HepG2 (cell line): ENCODE results near the gene SLC34A3. TPM values are rescaled to one million over a fixed set of nuclear protein-coding genes. Genes with fewer than 3 reads are reported as not detected.

ENCODE experiments used
- ATM ChIP-seq: fragments of 450-650 bp; IDR thresholded peaks from 2 replicates; pipeline ENCODE4 v1.7.1; 2017; ENCODE audit warnings: mild to moderate bottlenecking, borderline replicate concordance
- GMEB2 ChIP-seq: IDR thresholded peaks from 2 replicates; pipeline ENCODE4 v1.6.1; 2016; ENCODE audit warnings: missing biosample characterization, missing genetic modification reagents, low read depth
- IKZF5 ChIP-seq: IDR thresholded peaks from 2 replicates; pipeline ENCODE4 v1.6.1; 2018; ENCODE audit warnings: missing genetic modification reagents, mild to moderate bottlenecking, missing compliant biosample characterization
- KDM1A ChIP-seq: IDR thresholded peaks from 2 replicates; pipeline ENCODE4 v1.6.1; 2016; ENCODE audit warnings: missing compliant biosample characterization
- MAF1 ChIP-seq: sonication (generic); formaldehyde crosslinking; IDR thresholded peaks from 2 replicates; pipeline ENCODE4 v1.5.0; 2020; ENCODE audit warnings: missing genetic modification reagents, borderline replicate concordance
- MAFG ChIP-seq: sonication (generic); formaldehyde crosslinking; IDR thresholded peaks from 2 replicates; pipeline ENCODE4 v1.5.1; 2020; ENCODE audit warnings: mild to moderate bottlenecking, missing genetic modification reagents
- MXD4 ChIP-seq: IDR thresholded peaks from 2 replicates; pipeline ENCODE4 v1.6.1; 2016; ENCODE audit warnings: mild to moderate bottlenecking, missing biosample characterization, missing genetic modification reagents
- NFYC ChIP-seq: IDR thresholded peaks from 2 replicates; pipeline ENCODE4 v1.6.1; 2016; ENCODE audit warnings: missing genetic modification reagents, missing compliant biosample characterization
- PHF5A ChIP-seq: IDR thresholded peaks from one replicate; pipeline ENCODE4 v1.6.1; 2018; ENCODE audit warnings: low read depth, missing genetic modification reagents; ENCODE audit not compliant: unreplicated experiment
- RBM22 ChIP-seq: fragments of 200-400 bp; formaldehyde crosslinking; optimal IDR thresholded peaks from 2 replicates; pipeline ENCODE3; 2017; ENCODE audit warnings: mild to moderate bottlenecking, low read length, moderate library complexity
- RFX3 ChIP-seq: IDR thresholded peaks from 2 replicates; pipeline ENCODE4 v1.6.1; 2016; ENCODE audit warnings: missing biosample characterization, missing genetic modification reagents
- SALL2 ChIP-seq: sonication (generic); formaldehyde crosslinking; IDR thresholded peaks from 2 replicates; pipeline ENCODE4 v1.8.1; 2023; ENCODE audit warnings: mild to moderate bottlenecking, missing genetic modification reagents, inconsistent platforms
- THAP7 ChIP-seq: sonication (generic); formaldehyde crosslinking; IDR thresholded peaks from 2 replicates; pipeline ENCODE4 v1.8.1; 2023; ENCODE audit warnings: mild to moderate bottlenecking, missing genetic modification reagents
- TRAFD1 ChIP-seq: sonication (generic); formaldehyde crosslinking; IDR thresholded peaks from 2 replicates; pipeline ENCODE4 v1.5.1; 2020; ENCODE audit warnings: missing genetic modification reagents, mild to moderate bottlenecking, borderline replicate concordance
- ZHX1 ChIP-seq: sonication (generic); formaldehyde crosslinking; IDR thresholded peaks from 2 replicates; pipeline ENCODE4 v1.8.1; 2022; ENCODE audit warnings: low read depth, mild to moderate bottlenecking, missing genetic modification reagents
- ZNF205 ChIP-seq: IDR thresholded peaks from 2 replicates; pipeline ENCODE4 v1.6.1; 2018; ENCODE audit warnings: missing biosample characterization, missing genetic modification reagents
- ZNF30 ChIP-seq: sonication (generic); formaldehyde crosslinking; IDR thresholded peaks from 2 replicates; pipeline ENCODE4 v1.5.0; 2020; ENCODE audit warnings: mild to moderate bottlenecking, missing genetic modification reagents
- ZNF557 ChIP-seq: sonication (generic); formaldehyde crosslinking; IDR thresholded peaks from 2 replicates; pipeline ENCODE4 v1.4.0; 2020; ENCODE audit warnings: missing genetic modification reagents
- ZNF703 ChIP-seq: sonication (generic); formaldehyde crosslinking; IDR thresholded peaks from 2 replicates; pipeline ENCODE4 v1.5.1; 2020; ENCODE audit warnings: missing genetic modification reagents, mild to moderate bottlenecking, moderate library complexity, borderline replicate concordance
- ZNF709 ChIP-seq: sonication (generic); formaldehyde crosslinking; IDR thresholded peaks from 2 replicates; pipeline ENCODE4 v1.5.0; 2020; ENCODE audit warnings: mild to moderate bottlenecking, missing genetic modification reagents
- ZNF720 ChIP-seq: sonication (generic); formaldehyde crosslinking; IDR thresholded peaks from 2 replicates; pipeline ENCODE4 v1.4.0; 2020; ENCODE audit warnings: missing genetic modification reagents
- ZNF773 ChIP-seq: sonication (generic); formaldehyde crosslinking; IDR thresholded peaks from 2 replicates; pipeline ENCODE4 v1.4.0; 2020; ENCODE audit warnings: missing genetic modification reagents, borderline replicate concordance
- polyA plus RNA-seq, 8 experiments: library from polyadenylated mRNA; depleted of rRNA in 3 of 8; stranded (reverse) in 7 of 8; unstranded in 1 of 8; fragments of >200 nt; fragmentation: Illumina TruSeq in 4 of 8; extraction: Trizol in 4 of 8; gene quantifications; 2 replicates each; pipeline versions ENCODE4 v1.2.1 to v1.2.3, GENCODE V29; 2011 to 2016; ENCODE audit warnings: low read depth in 4 of 8, missing spikeins in 1 of 8, mixed read lengths in 1 of 8; ENCODE audit not compliant: insufficient read depth in 1 of 8
- total RNA-seq, 5 experiments: library from RNA; depleted of rRNA; stranded (reverse); fragments of >200 nt; fragmentation: Illumina TruSeq; extraction: Trizol; gene quantifications; 2 replicates each; pipeline ENCODE4 v1.2.3, GENCODE V29; 2016; ENCODE audit warnings: low read depth in 1 of 5

Gene SLC34A3
- total and polyA plus RNA-seq, 2 of the 13 experiments (the other 11 are each of a cell fraction or from before 2014, with no cell fraction given): 0.07 to 1.0 TPM

GRCh38 chr9:137254624-137255447, 24.1 kb downstream of the SLC34A3 start, which contains the start of gene NELFB (continued):
- TF ChIP-seq KDM1A (CRISPR knock-in tag) (no peak), GMEB2 (CRISPR knock-in tag) (no peak), PHF5A (CRISPR knock-in tag) (no peak), NFYC (CRISPR knock-in tag) (no peak), RBM22 (no peak), ZNF30 (CRISPR knock-in tag) (0 out of 2 replicates have a peak, but pooled peaks have one; percentile 6), MAFG (CRISPR knock-in tag) (no peak), ATM (no peak), ZNF703 (CRISPR knock-in tag) (no peak), TRAFD1 (CRISPR knock-in tag) (no peak), MXD4 (CRISPR knock-in tag) (no peak), MAF1 (CRISPR knock-in tag) (peak; percentile 81), ZNF773 (CRISPR knock-in tag) (no peak), RFX3 (CRISPR knock-in tag) (no peak), ZNF709 (CRISPR knock-in tag) (peak; percentile 71; the same call in 1 of the 2 replicates), ZNF720 (no peak), IKZF5 (CRISPR knock-in tag) (no peak; the same call in 1 of the 2 replicates), ZNF205 (peak; percentile 60; the same call in 1 of the 2 replicates), ZHX1 (CRISPR knock-in tag) (no peak), SALL2 (CRISPR knock-in tag) (peak; percentile 70; the same call in 1 of the 2 replicates), THAP7 (CRISPR knock-in tag) (no peak), ZNF557 (CRISPR knock-in tag) (no peak)
